SH-SY5Y (cell line): Measurements from ENCODE around the gene VWC2L.

Experiments used
- GATA2 ChIP-seq: IDR thresholded peaks from 2 replicates; pipeline ENCODE4 v1.6.1; 2011; ENCODE audit warnings: mild to moderate bottlenecking, low read depth, low read length
- GATA3 ChIP-seq: IDR thresholded peaks from 2 replicates; pipeline ENCODE4 v1.6.1; 2011; ENCODE audit warnings: low read depth, mild to moderate bottlenecking, low read length, moderate library complexity

DNA sequence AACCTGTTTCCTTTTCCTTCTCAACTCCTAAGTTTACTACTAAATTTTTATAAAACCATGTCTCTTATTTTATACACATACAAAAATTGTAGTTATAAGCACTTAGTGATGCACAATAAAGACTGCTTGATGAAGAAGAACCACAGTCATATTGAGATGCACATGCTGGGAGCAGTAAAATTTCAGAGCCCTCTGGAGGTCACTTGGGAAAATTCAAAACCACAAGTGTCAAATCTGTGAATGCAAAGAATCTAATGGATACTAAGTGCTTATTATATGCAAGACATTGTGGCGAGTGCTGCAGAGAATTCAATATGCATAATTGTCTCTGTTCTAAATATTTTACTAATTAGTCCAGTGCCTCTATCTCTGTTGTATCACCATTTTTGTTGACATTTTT is 180.5 kb downstream of the VWC2L start:
- TF ChIP-seq GATA2, result no peak
- TF ChIP-seq GATA3, result no peak
